IPS-20b (cell line): ENCODE results near the gene EFHD2.
"Not testable (repeated sequence)": the region's sequence is repeated elsewhere in the genome, so short reads cannot be mapped to it uniquely, and the experiment has no call there.

ENCODE experiments used
- H3K27ac ChIP-seq: one replicate; pipeline ENCODE4 v1.5.1; 2013; ENCODE audit warnings: low read length
- H3K27me3 ChIP-seq: 2 replicates; pipeline ENCODE4 v1.6.1; 2013; ENCODE audit warnings: mild to moderate bottlenecking, low read length, inconsistent platforms; ENCODE audit not compliant: insufficient read depth
- H3K36me3 ChIP-seq: 2 replicates; pipeline ENCODE4 v1.6.1; 2013; ENCODE audit warnings: low read depth, mild to moderate bottlenecking, inconsistent platforms, low read length, moderate library complexity; ENCODE audit not compliant: insufficient read depth
- H3K4me1 ChIP-seq: 2 replicates; pipeline ENCODE4 v1.6.1; 2013; ENCODE audit warnings: mild to moderate bottlenecking, control low read depth, inconsistent platforms, low read length, moderate library complexity; ENCODE audit not compliant: insufficient read depth
- H3K4me3 ChIP-seq: 2 replicates; pipeline ENCODE4 v1.5.1; 2013; ENCODE audit warnings: mild to moderate bottlenecking, low read length, inconsistent platforms
- H3K9ac ChIP-seq: 2 replicates; pipeline ENCODE4 v1.6.1; 2013; ENCODE audit warnings: low read depth, mild to moderate bottlenecking, inconsistent platforms, low read length, moderate library complexity
- H3K9me3 ChIP-seq: 2 replicates; pipeline ENCODE4 v1.6.1; 2013; ENCODE audit warnings: mild to moderate bottlenecking, low read depth, low read length, inconsistent platforms; ENCODE audit not compliant: insufficient read depth

Gene EFHD2

GRCh38 chr1:15451014-15451722 lies 41.5 kb downstream of the EFHD2 start:
- Histone ChIP-seq H3K27me3 (no peaks in the 10 kb centered on the region), H3K9ac (no peak overlapping the region), H3K9me3 (no peaks in the 10 kb centered on the region), H3K27ac (no peak overlapping the region), H3K36me3 (no peaks in the 10 kb centered on the region), H3K4me3 (no peak overlapping the region), H3K4me1 (no peaks in the 10 kb centered on the region)

DNA sequence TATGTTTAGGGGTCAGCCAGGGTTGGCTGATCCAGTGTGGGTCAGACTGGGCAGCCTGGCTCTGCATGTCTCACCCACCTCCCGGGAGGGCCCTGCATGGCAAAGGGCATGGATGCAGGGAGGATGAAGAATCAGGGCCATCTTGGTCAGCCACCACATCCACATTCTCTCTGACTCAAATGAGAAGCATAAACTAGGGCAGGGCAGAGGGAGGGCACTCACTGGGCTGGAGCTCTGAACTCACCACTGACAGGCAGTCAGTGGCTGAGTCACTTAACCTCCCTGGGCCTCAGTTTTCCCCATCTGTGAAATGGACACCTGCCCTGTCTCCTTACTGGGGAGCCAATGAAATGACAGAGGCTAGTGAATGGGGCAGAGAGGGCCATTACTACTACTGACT lies 42.5 kb downstream of the EFHD2 start:
- no peak overlapping the region for H3K9ac ChIP-seq

DNA sequence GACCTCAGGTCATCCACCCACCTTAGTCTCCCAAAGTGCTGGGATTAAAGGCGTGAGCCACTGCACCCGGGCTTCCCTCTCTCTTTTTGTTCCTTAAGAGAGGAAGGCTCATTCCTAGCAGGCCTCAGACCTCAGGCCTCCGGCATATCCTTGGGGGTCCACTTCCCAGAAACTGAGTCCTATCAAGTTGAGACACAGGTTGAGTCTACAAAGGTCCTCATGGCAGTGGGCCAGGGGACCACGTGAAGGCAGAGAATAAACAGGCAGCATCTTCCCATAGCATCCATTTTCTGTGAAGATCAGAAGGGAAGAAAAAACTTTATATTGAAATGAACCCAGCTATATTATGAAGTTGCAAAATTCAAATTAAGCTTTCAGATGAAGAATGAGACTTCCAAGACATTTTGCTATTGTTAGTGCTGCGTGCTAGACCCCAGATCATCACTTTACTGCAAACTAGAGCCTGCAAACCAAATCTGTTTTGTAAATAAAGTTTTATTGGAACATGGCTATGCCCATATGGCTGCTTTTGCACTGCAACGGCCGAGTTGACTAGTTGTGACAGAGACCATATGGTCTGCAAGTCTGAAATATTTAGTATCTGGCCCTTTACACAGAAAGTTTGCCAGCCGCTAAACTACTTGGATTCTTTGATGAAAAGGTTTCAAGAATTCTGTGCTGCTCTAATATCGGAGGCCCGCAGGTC lies 43.3 kb downstream of the EFHD2 start:
- no peaks in the 10 kb centered on the region for H3K9me3 ChIP-seq
- no peaks in the 10 kb centered on the region for H3K36me3 ChIP-seq
- H3K27me3 ChIP-seq, result no peaks in the 10 kb centered on the region
- H3K9ac ChIP-seq, result no peak overlapping the region
- H3K4me1 ChIP-seq, result no peaks in the 10 kb centered on the region
- H3K27ac ChIP-seq, result no peak overlapping the region
- H3K4me3 ChIP-seq, result no peak overlapping the region

More for the DNA sequence above, 42.5 kb downstream of the EFHD2 start:
- Histone ChIP-seq H3K36me3 (no peaks in the 10 kb centered on the region), H3K4me1 (no peaks in the 10 kb centered on the region), H3K27ac (no peak overlapping the region), H3K9me3 (no peaks in the 10 kb centered on the region), H3K27me3 (no peaks in the 10 kb centered on the region), H3K4me3 (no peak overlapping the region)

DNA sequence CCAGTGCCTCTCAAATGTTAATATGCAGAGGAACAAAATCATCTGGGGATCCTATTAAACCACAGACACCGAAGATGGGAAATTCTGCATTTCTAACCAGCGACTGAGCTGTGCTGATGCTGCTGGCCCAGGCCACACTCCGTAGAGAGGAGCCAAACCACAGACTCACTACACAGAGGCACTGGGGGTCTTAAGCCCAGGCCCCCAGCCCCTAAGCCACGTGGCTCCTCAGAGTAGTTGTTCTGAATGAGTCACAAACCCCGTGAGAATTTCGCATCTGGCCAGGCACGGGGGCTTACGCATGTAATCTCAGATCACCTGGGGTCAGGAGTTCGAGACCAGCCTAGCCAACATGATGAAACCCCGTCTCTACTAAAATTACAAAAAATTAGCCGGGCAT lies 44.0 kb downstream of the EFHD2 start:
- no peak overlapping the region for H3K27ac ChIP-seq
- no peaks in the 10 kb centered on the region for H3K4me1 ChIP-seq
- H3K9ac ChIP-seq, result no peak overlapping the region
- no peaks in the 10 kb centered on the region for H3K27me3 ChIP-seq
- no peak overlapping the region for H3K4me3 ChIP-seq
- H3K9me3 ChIP-seq, result no peaks in the 10 kb centered on the region
- no peaks in the 10 kb centered on the region for H3K36me3 ChIP-seq

GRCh38 chr1:15454256-15454655 lies 44.6 kb downstream of the EFHD2 start:
- Histone ChIP-seq H3K4me1 (no peaks in the 10 kb centered on the region), H3K4me3 (no peak overlapping the region), H3K27ac (no peak overlapping the region), H3K9ac (no peak overlapping the region), H3K36me3 (no peaks in the 10 kb centered on the region), H3K9me3 (no peaks in the 10 kb centered on the region), H3K27me3 (no peaks in the 10 kb centered on the region)

GRCh38 chr1:15455522-15455921 lies 45.8 kb downstream of the EFHD2 start:
- Histone ChIP-seq H3K9me3 (no peaks in the 10 kb centered on the region), H3K36me3 (no peaks in the 10 kb centered on the region), H3K27ac (no peak overlapping the region), H3K4me1 (no peaks in the 10 kb centered on the region), H3K4me3 (no peak overlapping the region), H3K9ac (no peak overlapping the region), H3K27me3 (no peaks in the 10 kb centered on the region)

DNA sequence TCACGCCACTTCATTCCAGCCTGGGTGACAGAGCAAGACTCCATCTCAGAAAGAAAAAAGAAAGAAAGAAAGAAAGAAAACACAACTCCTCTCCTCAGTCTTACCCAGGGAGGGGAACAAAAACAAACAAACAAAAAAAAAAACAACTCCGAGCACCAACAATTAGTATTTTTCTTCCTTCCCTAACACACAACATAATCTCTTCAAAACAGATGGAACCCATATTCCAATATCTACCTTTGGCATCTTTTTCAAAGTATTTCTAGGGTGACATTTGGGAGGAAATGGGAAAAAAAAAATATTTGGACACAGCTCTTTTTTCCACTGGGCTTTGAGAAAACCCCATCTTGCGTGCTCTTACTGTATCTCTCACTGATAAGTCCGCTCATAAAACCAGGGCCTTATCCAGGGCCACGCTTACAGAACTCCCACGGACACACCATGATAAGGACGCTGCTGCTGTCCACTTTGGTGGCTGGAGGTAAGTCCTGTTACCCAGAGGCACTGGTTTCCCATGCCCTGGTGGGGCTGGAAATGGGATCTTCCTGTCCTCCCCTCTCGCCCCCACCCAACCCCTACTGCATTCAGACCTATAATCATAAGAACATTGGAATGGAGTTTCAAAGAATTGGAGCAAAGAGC lies 46.7 kb downstream of the EFHD2 start, which contains the start of gene CELA2A:
Gene CELA2A, plus strand, starts transcription at position 420 of the 642 bp plus-strand sequence. Its CDS starts 22 bp downstream, at position 442.
- no peaks in the 10 kb centered on the region for H3K4me1 ChIP-seq
- no peaks in the 10 kb centered on the region for H3K9me3 ChIP-seq
- H3K27ac ChIP-seq, result no peak within 1 kb of the TSS
- H3K9ac ChIP-seq, result no peak within 1 kb of the TSS
- no peaks in the 10 kb centered on the region for H3K27me3 ChIP-seq
- no peaks in the 10 kb centered on the region for H3K36me3 ChIP-seq
- H3K4me3 ChIP-seq, result no peak within 1 kb of the TSS

DNA sequence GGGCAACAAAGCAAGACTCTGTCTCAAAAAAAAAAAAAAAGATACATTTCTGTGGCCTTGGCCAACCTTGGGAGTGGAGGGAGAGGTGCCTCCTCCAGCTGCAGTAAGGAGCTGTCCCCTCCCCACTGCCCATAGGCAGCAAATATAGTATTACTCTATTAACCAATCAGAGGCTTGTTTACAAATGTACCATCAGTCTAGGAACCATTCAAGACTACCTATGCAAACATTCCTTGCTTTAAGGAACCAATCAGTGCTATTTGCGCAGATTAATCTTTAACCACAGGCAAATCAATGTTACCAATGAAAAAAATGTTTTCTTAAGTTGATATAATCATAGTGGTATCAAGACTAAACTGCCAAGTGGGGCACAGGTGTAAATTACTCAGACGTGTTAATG lies 47.9 kb downstream of the EFHD2 start:
- Histone ChIP-seq H3K4me3 (no peak overlapping the region), H3K4me1 (no peaks in the 10 kb centered on the region), H3K27me3 (no peaks in the 10 kb centered on the region)

GRCh38 chr1:15458388-15458787 lies 48.7 kb downstream of the EFHD2 start:
- H3K4me1 ChIP-seq, H3K27ac ChIP-seq, H3K9me3 ChIP-seq: not testable (repeated sequence)

More for the DNA sequence above, 47.9 kb downstream of the EFHD2 start:
- H3K27ac ChIP-seq, result no peak overlapping the region
- H3K9ac ChIP-seq, result no peak overlapping the region
- H3K9me3 ChIP-seq, result no peaks in the 10 kb centered on the region
- no peaks in the 10 kb centered on the region for H3K36me3 ChIP-seq

DNA sequence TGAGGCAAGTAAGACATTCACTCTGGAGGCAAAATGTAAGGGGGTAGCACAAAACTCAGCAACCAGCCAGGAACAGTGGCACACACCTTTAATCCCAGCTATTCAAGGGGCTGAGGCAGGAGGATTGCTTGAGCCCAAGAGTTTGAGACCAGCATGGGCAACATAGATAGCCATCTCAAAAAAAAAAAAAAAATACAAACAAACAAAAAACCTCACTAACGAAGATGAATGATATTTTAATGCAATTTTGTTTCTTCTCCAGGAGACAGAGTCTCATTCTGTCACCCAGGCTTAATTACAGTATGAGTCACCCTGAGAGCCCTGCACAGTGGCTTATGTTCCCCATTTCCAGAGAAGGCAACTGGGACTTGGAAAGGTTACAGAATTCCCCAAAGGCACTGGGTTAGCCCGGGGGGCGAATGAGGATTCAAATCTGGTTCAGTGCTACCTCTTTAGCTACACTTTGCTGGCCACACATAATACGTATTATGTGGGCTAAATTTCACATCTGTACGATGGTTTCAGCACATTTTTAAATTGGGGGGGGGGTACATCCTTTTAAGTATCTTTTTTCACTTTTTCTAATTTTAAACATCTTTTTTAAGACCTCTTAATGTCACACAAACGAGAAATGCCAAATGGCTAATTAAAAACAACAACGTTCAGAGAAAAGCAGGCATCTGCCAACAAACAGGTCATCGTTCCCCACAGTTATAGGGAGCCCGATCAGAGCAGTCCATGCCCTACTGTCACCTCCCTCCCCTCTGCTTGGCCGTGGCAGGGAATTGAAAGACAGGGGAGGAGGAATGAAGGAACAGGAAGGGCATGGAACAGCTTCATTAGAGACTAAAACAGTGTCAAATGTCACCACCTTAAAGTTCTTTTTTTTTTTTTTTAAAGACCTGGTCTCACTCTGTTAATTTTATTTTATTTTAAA lies 50.4 kb downstream of the EFHD2 start:
- Histone ChIP-seq H3K4me1 (no peaks in the 10 kb centered on the region), H3K9ac (no peak overlapping the region), H3K27ac (no peak overlapping the region), H3K27me3 (no peaks in the 10 kb centered on the region), H3K4me3 (no peak overlapping the region), H3K36me3 (no peaks in the 10 kb centered on the region), H3K9me3 (no peaks in the 10 kb centered on the region)

More at GRCh38 chr1:15458388-15458787, 48.7 kb downstream of the EFHD2 start:
- not testable (repeated sequence) for H3K4me3 ChIP-seq, H3K9ac ChIP-seq, H3K27me3 ChIP-seq, H3K36me3 ChIP-seq

GRCh38 chr1:15460708-15461095 lies 51.0 kb downstream of the EFHD2 start:
- Histone ChIP-seq H3K4me3 (no peak overlapping the region), H3K27me3 (no peaks in the 10 kb centered on the region), H3K9me3 (no peaks in the 10 kb centered on the region), H3K9ac (no peak overlapping the region), H3K4me1 (no peaks in the 10 kb centered on the region), H3K27ac (no peak overlapping the region), H3K36me3 (no peaks in the 10 kb centered on the region)
